ENCODE measurements around the gene ATRNL1.

Gene ATRNL1

GRCh38 chr10:115624448-115624847 lies 531.3 kb downstream of the ATRNL1 start:
- no peaks in the 10 kb centered on the region for H3K27me3 ChIP-seq (replicated peaks; ENCODE audit: insufficient read depth, low read length)
- H3K79me2 ChIP-seq (ENCODE audit: low read length), result no peaks in the 10 kb centered on the region
- no peak overlapping the region for H3K9ac ChIP-seq (ENCODE audit: low read length)
- H3K4me3 ChIP-seq (ENCODE audit: low read length), result no peak overlapping the region
- H3K4me1 ChIP-seq (ENCODE audit: low read length), result no peaks in the 10 kb centered on the region
- H3K9me3 ChIP-seq (replicated peaks; ENCODE audit: insufficient read depth, low read length), result no peaks in the 10 kb centered on the region
- no peak for TF ChIP-seq CTCF (IDR thresholded peaks at IDR 0.05; ENCODE audit: low read length)
- TF ChIP-seq EZH2phosphoT487 (IDR thresholded peaks at IDR 0.05; ENCODE audit: low read length), result no peak
- TF ChIP-seq EZH2 (optimal IDR thresholded peaks at IDR 0.05; ENCODE audit: low read depth, low read length), result no peak
- no peaks in the 10 kb centered on the region for H3K9me2 ChIP-seq (replicated peaks; ENCODE audit: insufficient read depth, low read length)
- H3K36me3 ChIP-seq (replicated peaks; ENCODE audit: insufficient read depth, low read length), result no peaks in the 10 kb centered on the region
- no peaks in the 10 kb centered on the region for H4K20me1 ChIP-seq (ENCODE audit: insufficient read depth, low read length)
- no peak for DNase-seq
- no peaks in the 10 kb centered on the region for H3F3A ChIP-seq (ENCODE audit: insufficient read depth, low read length)
- H3K27ac ChIP-seq (ENCODE audit: low read length), result no peak overlapping the region
- no peak overlapping the region for H3K4me2 ChIP-seq (ENCODE audit: low read depth, low read length)
- no peak overlapping the region for H2AFZ ChIP-seq (ENCODE audit: low read length)

- Histone ChIP-seq H3K4me3 (ENCODE audit: low read length) (no peak overlapping the region), H2AFZ (ENCODE audit: low read length) (no peak overlapping the region), H3K79me2 (ENCODE audit: low read length) (no peaks in the 10 kb centered on the region), H3F3A (ENCODE audit: insufficient read depth, low read length) (no peaks in the 10 kb centered on the region), H3K4me1 (ENCODE audit: low read length) (no peaks in the 10 kb centered on the region), H3K27me3 (replicated peaks; ENCODE audit: insufficient read depth, low read length) (no peaks in the 10 kb centered on the region), H3K4me2 (ENCODE audit: low read depth, low read length) (no peak overlapping the region), H3K9me3 (replicated peaks; ENCODE audit: insufficient read depth, low read length) (no peaks in the 10 kb centered on the region), H4K20me1 (ENCODE audit: insufficient read depth, low read length) (no peaks in the 10 kb centered on the region), H3K27ac (ENCODE audit: low read length) (no peak overlapping the region), H3K9ac (ENCODE audit: low read length) (no peak overlapping the region), H3K36me3 (replicated peaks; ENCODE audit: insufficient read depth, low read length) (no peaks in the 10 kb centered on the region), H3K9me2 (replicated peaks; ENCODE audit: insufficient read depth, low read length) (no peaks in the 10 kb centered on the region)
- no peak for TF ChIP-seq EZH2 (optimal IDR thresholded peaks at IDR 0.05; ENCODE audit: low read depth, low read length)
- TF ChIP-seq EZH2phosphoT487 (IDR thresholded peaks at IDR 0.05; ENCODE audit: low read length), result no peak
- TF ChIP-seq CTCF (IDR thresholded peaks at IDR 0.05; ENCODE audit: low read length), result no peak
- DNase-seq, result no peak
Observed at GRCh38 chr10:115628616-115629015, 535.5 kb downstream of the ATRNL1 start.

- Histone ChIP-seq H3K27ac (ENCODE audit: low read length) (no peak overlapping the region), H3K9ac (ENCODE audit: low read length) (no peak overlapping the region), H3K4me3 (ENCODE audit: low read length) (no peak overlapping the region), H3K79me2 (ENCODE audit: low read length) (no peaks in the 10 kb centered on the region), H2AFZ (ENCODE audit: low read length) (no peak overlapping the region), H3K4me2 (ENCODE audit: low read depth, low read length) (no peak overlapping the region), H3K9me2 (replicated peaks; ENCODE audit: insufficient read depth, low read length) (no peaks in the 10 kb centered on the region), H3K27me3 (replicated peaks; ENCODE audit: insufficient read depth, low read length) (no peaks in the 10 kb centered on the region), H3K4me1 (ENCODE audit: low read length) (no peaks in the 10 kb centered on the region), H3F3A (ENCODE audit: insufficient read depth, low read length) (no peaks in the 10 kb centered on the region), H3K36me3 (replicated peaks; ENCODE audit: insufficient read depth, low read length) (no peaks in the 10 kb centered on the region), H4K20me1 (ENCODE audit: insufficient read depth, low read length) (no peaks in the 10 kb centered on the region), H3K9me3 (replicated peaks; ENCODE audit: insufficient read depth, low read length) (no peaks in the 10 kb centered on the region)
- no peak for DNase-seq
- TF ChIP-seq CTCF (IDR thresholded peaks at IDR 0.05; ENCODE audit: low read length) (no peak), EZH2 (optimal IDR thresholded peaks at IDR 0.05; ENCODE audit: low read depth, low read length) (no peak), EZH2phosphoT487 (IDR thresholded peaks at IDR 0.05; ENCODE audit: low read length) (no peak)
Observed at GRCh38 chr10:115638246-115638645, 545.1 kb downstream of the ATRNL1 start.

Measured in MM.1S (cell line).